H1 (cell line): Measurements from ENCODE around the gene VAX1. TPM values are rescaled to one million over a fixed set of nuclear protein-coding genes. Genes with fewer than 3 reads are reported as not detected.

Source experiments
- CTCF ChIA-PET: fragments of 300-600 bp; sonication (Branson Sonifier 250); formaldehyde crosslinking; loops from one replicate; lab custom pipeline; 2021; ENCODE audit not compliant: partially characterized antibody; lab: Charles Lee
- POLR2A ChIA-PET: fragments of 300-600 bp; sonication (Branson Sonifier 250); formaldehyde crosslinking; loops from one replicate; lab custom pipeline; 2021; ENCODE audit warnings: inconsistent platforms; ENCODE audit not compliant: partially characterized antibody; lab: Charles Lee
- DNase-seq, 2 experiments: peaks; one replicate each; pipeline versions ENCODE4 v3.0.0 to v3.0.0-alpha.2; 2010 to 2022; ENCODE audit warnings: low spot score in 2 of 2, low read depth in 1 of 2, mixed read lengths in 1 of 2
- FAIRE-seq: peaks from 2 replicates; lab custom pipeline; 2011; peaks lifted over from hg19 to GRCh38; lab: Jason Lieb, UNC
- H2AFZ ChIP-seq: 2 replicates; pipeline ENCODE4 v1.8.1; 2012; ENCODE audit warnings: low read length, inconsistent platforms
- H2AK5ac ChIP-seq: 2 replicates; pipeline ENCODE4 v1.6.1; 2013; ENCODE audit warnings: low read depth, low read length
- H2BK120ac ChIP-seq: replicated peaks from 2 replicates; pipeline ENCODE3; 2013; ENCODE audit warnings: low read depth, low read length, inconsistent platforms
- H2BK12ac ChIP-seq: 2 replicates; pipeline ENCODE4 v1.6.1; 2013; ENCODE audit warnings: low read depth, low read length
- H2BK15ac ChIP-seq: 2 replicates; pipeline ENCODE4 v1.6.1; 2013; ENCODE audit warnings: low read length
- H2BK20ac ChIP-seq: 2 replicates; pipeline ENCODE4 v1.6.1; 2013; ENCODE audit warnings: low read length
- H2BK5ac ChIP-seq: 2 replicates; pipeline ENCODE4 v1.6.1; 2013; ENCODE audit warnings: low read depth, low read length
- H3K14ac ChIP-seq: 2 replicates; pipeline ENCODE4 v1.6.1; 2013; ENCODE audit warnings: inconsistent platforms; ENCODE audit not compliant: insufficient read length
- H3K18ac ChIP-seq: 2 replicates; pipeline ENCODE4 v1.6.1; 2013; ENCODE audit warnings: low read length; ENCODE audit errors: extremely low read depth
- H3K23ac ChIP-seq: 2 replicates; pipeline ENCODE4 v1.6.1; 2013; ENCODE audit warnings: inconsistent platforms; ENCODE audit not compliant: insufficient read length
- H3K23me2 ChIP-seq: 2 replicates; pipeline ENCODE4 v1.6.1; 2013; ENCODE audit warnings: low read depth, low read length
- H3K27ac ChIP-seq: 2 replicates; pipeline ENCODE4 v1.6.1; 2011; ENCODE audit warnings: low read depth, low read length, inconsistent platforms
- H3K27me3 ChIP-seq, 4 experiments: replicated peaks in 1 of 4; 1 replicate in 1 of 4; 2 replicates in 3 of 4; pipeline versions ENCODE4 v1.6.1 to v1.8.1; 2011 to 2013; ENCODE audit warnings: low read length in 3 of 4, mild to moderate bottlenecking in 3 of 4, inconsistent platforms in 2 of 4, mixed read lengths in 2 of 4, moderate library complexity in 1 of 4; ENCODE audit not compliant: control insufficient read depth in 3 of 4, insufficient read depth in 3 of 4; ENCODE audit errors: extremely low read depth in 1 of 4
- H3K36me3 ChIP-seq, 4 experiments: 2 replicates each; pipeline versions ENCODE4 v1.6.1 to v1.8.1; 2011 to 2013; ENCODE audit warnings: mild to moderate bottlenecking in 4 of 4, low read length in 3 of 4, moderate library complexity in 2 of 4, control low read depth in 1 of 4, inconsistent platforms in 1 of 4; ENCODE audit not compliant: insufficient read depth in 4 of 4, control insufficient read depth in 2 of 4
- H3K4ac ChIP-seq: replicated peaks from 2 replicates; pipeline ENCODE3; 2013; ENCODE audit warnings: low read length, low read depth, mixed read lengths, inconsistent platforms; ENCODE audit not compliant: insufficient read length
- H3K4me1 ChIP-seq, 4 experiments: replicated peaks in 1 of 4; 1 replicate in 1 of 4; 2 replicates in 3 of 4; pipeline versions ENCODE4 v1.6.1 to v1.8.1; 2011 to 2013; ENCODE audit warnings: low read length in 3 of 4, inconsistent platforms in 2 of 4, mixed read lengths in 1 of 4; ENCODE audit not compliant: insufficient read depth in 4 of 4, control insufficient read depth in 3 of 4
- H3K4me2 ChIP-seq, 2 experiments: 2 replicates each; pipeline versions ENCODE4 v1.6.1 to v1.8.1; 2011 to 2013; ENCODE audit warnings: low read depth in 2 of 2, low read length in 2 of 2, control low read depth in 1 of 2, inconsistent platforms in 1 of 2, mild to moderate bottlenecking in 1 of 2; ENCODE audit not compliant: insufficient read depth in 1 of 2
- H3K4me3 ChIP-seq, 4 experiments: fragments of 200-600, 300-600 bp in 1 of 4; sonication (generic), shearing (Covaris generic), sonication (Bioruptor Twin) in 1 of 4; 2 replicates each; pipeline versions ENCODE4 v1.5.1 to v1.8.1; 2011 to 2016; ENCODE audit warnings: low read length in 4 of 4, low read depth in 3 of 4, control low read depth in 2 of 4, inconsistent platforms in 2 of 4, mild to moderate bottlenecking in 2 of 4, mixed read lengths in 1 of 4, moderate library complexity in 1 of 4; ENCODE audit not compliant: insufficient read depth in 2 of 4; ENCODE audit errors: extremely low read depth in 1 of 4
- H3K56ac ChIP-seq: replicated peaks from 2 replicates; pipeline ENCODE3; 2013; ENCODE audit warnings: low read depth, mild to moderate bottlenecking, mixed read lengths, low read length, inconsistent platforms; ENCODE audit not compliant: insufficient read length
- H3K79me1 ChIP-seq: 2 replicates; pipeline ENCODE4 v1.6.1; 2013; ENCODE audit warnings: low read depth, low read length, control low read depth
- H3K79me2 ChIP-seq, 2 experiments: 2 replicates each; pipeline versions ENCODE4 v1.6.1 to v1.8.1; 2012 to 2013; ENCODE audit warnings: low read length in 2 of 2, mild to moderate bottlenecking in 2 of 2, inconsistent platforms in 1 of 2; ENCODE audit not compliant: insufficient read depth in 2 of 2, control insufficient read depth in 1 of 2
- H3K9ac ChIP-seq, 4 experiments: replicated peaks in 1 of 4; 1 replicate in 1 of 4; 2 replicates in 3 of 4; pipeline versions ENCODE4 v1.6.1 to v1.8.1; 2011 to 2013; ENCODE audit warnings: low read depth in 3 of 4, low read length in 3 of 4, control low read depth in 2 of 4, mild to moderate bottlenecking in 2 of 4, moderate library complexity in 2 of 4, inconsistent platforms in 1 of 4; ENCODE audit errors: extremely low read depth in 1 of 4
- H3K9me3 ChIP-seq, 2 experiments: 2 replicates each; pipeline versions ENCODE4 v1.6.1 to v1.8.1; 2012 to 2013; ENCODE audit warnings: mild to moderate bottlenecking in 2 of 2, moderate library complexity in 2 of 2, control low read depth in 1 of 2, inconsistent platforms in 1 of 2, low read depth in 1 of 2, low read length in 1 of 2, mixed read lengths in 1 of 2; ENCODE audit not compliant: insufficient read depth in 2 of 2
- H4K20me1 ChIP-seq, 2 experiments: replicated peaks in 1 of 2; 2 replicates each; pipeline versions ENCODE3 to v1.8.1; 2011 to 2013; ENCODE audit warnings: inconsistent platforms in 2 of 2, low read length in 2 of 2, mild to moderate bottlenecking in 1 of 2; ENCODE audit not compliant: insufficient read depth in 2 of 2, control insufficient read depth in 1 of 2
- H4K5ac ChIP-seq: 2 replicates; pipeline ENCODE4 v1.6.1; 2013; ENCODE audit warnings: low read length, low read depth, mixed read lengths, inconsistent platforms; ENCODE audit not compliant: insufficient read length
- H4K8ac ChIP-seq: 2 replicates; pipeline ENCODE4 v1.8.0; 2013; ENCODE audit warnings: mild to moderate bottlenecking, moderate library complexity, low read length, inconsistent platforms; ENCODE audit not compliant: insufficient read depth; ENCODE audit errors: extremely low read depth
- H4K91ac ChIP-seq: replicated peaks from 2 replicates; pipeline ENCODE3; 2013; ENCODE audit warnings: low read length, mixed read lengths, inconsistent platforms; ENCODE audit not compliant: insufficient read length
- CBX5 ChIP-seq: fragments of 300-800, 300-1000 bp; sonication (generic); IDR thresholded peaks from 2 replicates; pipeline ENCODE4 v1.7.1; 2016; ENCODE audit warnings: antibody characterized with exemption, low read length, low read depth
- CTCF ChIP-seq, 3 experiments: IDR thresholded peaks; 1 replicate in 2 of 3; 2 replicates in 1 of 3; pipeline versions ENCODE4 v1.5.1 to v1.6.1; 2011; ENCODE audit warnings: low read length in 3 of 3, mild to moderate bottlenecking in 3 of 3, inconsistent platforms in 2 of 3, low read depth in 1 of 3, moderate library complexity in 1 of 3; ENCODE audit not compliant: insufficient read depth in 1 of 3; ENCODE audit errors: control extremely low read depth in 1 of 3
- EZH2 ChIP-seq: fragments of 200-600 bp; sonication (generic); IDR thresholded peaks from 2 replicates; pipeline ENCODE4 v1.7.1; 2012; ENCODE audit warnings: low read depth, mild to moderate bottlenecking, moderate library complexity, low read length, inconsistent platforms; ENCODE audit not compliant: severe bottlenecking
- GABPA ChIP-seq: IDR thresholded peaks from 2 replicates; pipeline ENCODE4 v1.6.1; 2011; ENCODE audit warnings: mild to moderate bottlenecking, low read length, moderate library complexity, borderline replicate concordance; ENCODE audit not compliant: insufficient read depth
- HDAC2 ChIP-seq, 2 experiments: fragments of 300-600 bp in 1 of 2; sonication (generic) in 1 of 2; IDR thresholded peaks; 2 replicates each; pipeline ENCODE4 v1.6.1; 2011 to 2012; ENCODE audit warnings: low read depth in 2 of 2, low read length in 2 of 2, mild to moderate bottlenecking in 2 of 2, moderate library complexity in 2 of 2, borderline replicate concordance in 1 of 2, inconsistent platforms in 1 of 2
- PHF8 ChIP-seq: fragments of 200-600 bp; sonication (generic); conservative IDR thresholded peaks from 2 replicates; pipeline ENCODE4 v1.7.1; 2012; ENCODE audit warnings: low read depth, mild to moderate bottlenecking, inconsistent platforms, low read length, moderate library complexity
- POLR2A ChIP-seq, 2 experiments: IDR thresholded peaks; 1 replicate in 1 of 2; 2 replicates in 1 of 2; pipeline ENCODE4 v1.6.1; 2011; ENCODE audit warnings: low read depth in 2 of 2, low read length in 2 of 2, mild to moderate bottlenecking in 2 of 2; ENCODE audit errors: control extremely low read depth in 1 of 2
- POLR2AphosphoS5 ChIP-seq: IDR thresholded peaks from 2 replicates; pipeline ENCODE4 v1.6.1; 2011; ENCODE audit warnings: low read depth, low read length
- RAD21 ChIP-seq, 2 experiments: IDR thresholded peaks in 1 of 2; conservative IDR thresholded peaks in 1 of 2; 2 replicates each; pipeline ENCODE4 v1.6.1; 2011; ENCODE audit warnings: low read depth in 2 of 2, low read length in 2 of 2, improper control_type of control experiment in 1 of 2, inconsistent platforms in 1 of 2, mild to moderate bottlenecking in 1 of 2, moderate library complexity in 1 of 2
- TAF1 ChIP-seq: IDR thresholded peaks from 2 replicates; pipeline ENCODE4 v1.6.1; 2011; ENCODE audit warnings: mild to moderate bottlenecking, low read depth, low read length
- TCF12 ChIP-seq: IDR thresholded peaks from 2 replicates; pipeline ENCODE4 v1.6.1; 2011; ENCODE audit warnings: low read depth, mild to moderate bottlenecking, low read length
- WGBS, 2 experiments: shearing (Covaris generic) in 1 of 2; methylation state at CpG; one replicate each; pipeline versions ENCODE4 v1.1.6 to v1.1.7; 2013 to 2015; ENCODE audit warnings: low lambda C conversion rate in 2 of 2, mixed read lengths in 2 of 2, inconsistent platforms in 1 of 2, low coverage in 1 of 2, missing lambda C conversion rate in 1 of 2; ENCODE audit not compliant: insufficient replicate concordance in 2 of 2, insufficient coverage in 1 of 2, insufficient read length in 1 of 2; ENCODE audit errors: extremely low coverage in 1 of 2, missing lambda C conversion rate in 1 of 2; 5-methylcytosine and 5-hydroxymethylcytosine counted together
- polyA plus RNA-seq, 7 experiments: library from polyadenylated mRNA; depleted of rRNA in 3 of 7; stranded (reverse) in 5 of 7; unstranded in 2 of 7; fragments of >200 nt in 5 of 7; fragments of 200-250 nt in 2 of 7; gene quantifications; 1 replicate in 5 of 7; 2 replicates in 1 of 7; 4 replicates in 1 of 7; pipeline versions ENCODE4 v1.2.1 to v1.2.3, GENCODE V29; 2011 to 2013; ENCODE audit warnings: missing spikeins in 2 of 7, mixed read lengths in 2 of 7
- total RNA-seq: library from RNA; stranded (reverse); fragmentation: NEBNext Ultra II Directional; extraction: Animal tissue kit (Norgen Biotek cat#: 25700); gene quantifications from 2 replicates; pipeline ENCODE4 v1.2.1, GENCODE V29; 2021

The VAX1 gene
- total and polyA plus RNA-seq, 2 of the 8 experiments (the other 6 are each of a cell fraction or from before 2014, with no cell fraction given): not detected

GRCh38 chr10:117112220-117112619 lies 25.9 kb downstream of the VAX1 start:
- Histone ChIP-seq H3K23ac (no peak overlapping the region), H2AK5ac (no peak overlapping the region), H3K56ac (no peak overlapping the region), H2AFZ (no peak overlapping the region), H3K23me2 (no peaks in the 10 kb centered on the region), H3K9ac (no peak overlapping the region), H2BK5ac (no peak overlapping the region), H2BK120ac (no peak overlapping the region), H2BK12ac (no peak overlapping the region), H3K79me1 (no peaks in the 10 kb centered on the region), H3K4me3 (no peak overlapping the region), H4K8ac (no peak overlapping the region), H3K4ac (no peak overlapping the region), H3K79me2 (no peaks in the 10 kb centered on the region), H3K18ac (no peak overlapping the region), H2BK20ac (no peak overlapping the region), H3K9me3 (no peaks in the 10 kb centered on the region), H4K5ac (no peak overlapping the region), H4K20me1 (no peaks in the 10 kb centered on the region), H4K91ac (no peak overlapping the region), H3K27ac (no peak overlapping the region), H2BK15ac (no peak overlapping the region), H3K36me3 (no peaks in the 10 kb centered on the region), H3K4me2 (no peak overlapping the region), H3K14ac (no peak overlapping the region), H3K27me3 (no peaks in the 10 kb centered on the region; a peak in 1 of 7 replicates), H3K4me1 (no peaks in the 10 kb centered on the region)
- no peak for FAIRE-seq
- no peak for DNase-seq
- ChIA-PET CTCF (interaction anchor here (0.5 to 5.0 kb wide), 21 partner anchors 9 to 314 kb away, joined by 3 to 41 read pairs (median 4); partner anchors contain the start of gene SHTN1), POLR2A (no interaction called here)
- 33% methylated on average over 1 of the region's 1 CpG; no CpG with 5 or more reads in 1 of the 2 experiments for WGBS, 2 experiments
- TF ChIP-seq CTCF (IDR thresholded peaks at IDR 0.05; ENCODE audit: control extremely low read depth in 1 of 3, insufficient read depth in 1 of 3, low read depth in 1 of 3, low read length in 3 of 3) (peak in 1 of 3 experiments; percentile 50; a peak in 1 of 4 replicates), TCF12 (no peak), RAD21 (IDR thresholded peaks at IDR 0.05 in 1 of 2, conservative IDR thresholded peaks at IDR 0.05 in 1 of 2; ENCODE audit: low read depth in 2 of 2, low read length in 2 of 2) (peak; percentile 30; a peak in 3 of 4 replicates), EZH2 (no peak), HDAC2 (IDR thresholded peaks at IDR 0.05; ENCODE audit: borderline replicate concordance in 1 of 2, low read depth in 2 of 2, low read length in 2 of 2) (no peak), CBX5 (no peak), TAF1 (no peak), PHF8 (no peak), POLR2AphosphoS5 (no peak), GABPA (no peak), POLR2A (IDR thresholded peaks at IDR 0.05; ENCODE audit: control extremely low read depth in 1 of 2, low read depth in 2 of 2, low read length in 2 of 2) (no peak)
